SU-DHL-6 (cell line): ENCODE measurements around the gene ACOT12.

Source experiments
- CTCF ChIP-seq: fragments of 200-600 bp; sonication (generic); IDR thresholded peaks from one replicate; pipeline ENCODE4 v1.5.1; 2017; ENCODE audit warnings: antibody characterized with exemption, mild to moderate bottlenecking, low read length, moderate library complexity; ENCODE audit not compliant: insufficient read depth, poor library complexity, severe bottlenecking
- EZH2phosphoT487 ChIP-seq: fragments of 200-600 bp; sonication (generic), shearing (Covaris generic); conservative IDR thresholded peaks from 2 replicates; pipeline ENCODE4 v1.6.1; 2018; ENCODE audit warnings: mild to moderate bottlenecking, antibody characterized with exemption, low read length, moderate library complexity, mixed read lengths

GRCh38 chr5:81428446-81428845, 34.5 kb upstream of the ACOT12 start:
- TF ChIP-seq CTCF (no peak), EZH2phosphoT487 (no peak)
